DOHH2 (cell line): ENCODE results near the gene CHIC1.
"Not testable (repeated sequence)": the region's sequence is repeated elsewhere in the genome, so short reads cannot be mapped to it uniquely, and the experiment has no call there.

Source experiments
- H3F3A ChIP-seq: fragments of 200-600 bp; sonication (generic), shearing (Covaris generic); 2 replicates; pipeline ENCODE4 v1.6.0; 2016; ENCODE audit warnings: antibody characterized with exemption, mild to moderate bottlenecking; ENCODE audit not compliant: control insufficient read depth, insufficient read depth
- H3K27ac ChIP-seq: fragments of 200-600 bp; sonication (generic); 2 replicates; pipeline ENCODE4 v1.5.1; 2014; ENCODE audit warnings: low read depth, mild to moderate bottlenecking, low read length, moderate library complexity
- H3K27me3 ChIP-seq: fragments of 200-600 bp; sonication (generic); 2 replicates; pipeline ENCODE4 v1.6.1; 2014; ENCODE audit warnings: mild to moderate bottlenecking, low read length, mixed read lengths; ENCODE audit not compliant: control insufficient read depth
- H3K36me3 ChIP-seq: fragments of 200-600 bp; sonication (generic); 2 replicates; pipeline ENCODE4 v1.6.1; 2014; ENCODE audit warnings: mild to moderate bottlenecking, low read length, moderate library complexity, mixed read lengths; ENCODE audit not compliant: control insufficient read depth
- H3K4me1 ChIP-seq: fragments of 200-600 bp; sonication (generic); 2 replicates; pipeline ENCODE4 v1.6.1; 2014; ENCODE audit warnings: mild to moderate bottlenecking, low read length, mixed read lengths; ENCODE audit not compliant: control insufficient read depth
- H3K4me2 ChIP-seq: fragments of 200-600 bp; sonication (generic); 2 replicates; pipeline ENCODE4 v1.6.0; 2014; ENCODE audit warnings: mild to moderate bottlenecking, low read length, moderate library complexity
- H3K4me3 ChIP-seq: fragments of 200-600 bp; sonication (generic); 2 replicates; pipeline ENCODE4 v1.5.1; 2014; ENCODE audit warnings: mild to moderate bottlenecking, low read length, mixed read lengths
- H3K79me2 ChIP-seq: fragments of 200-600 bp; sonication (generic); 2 replicates; pipeline ENCODE4 v1.6.1; 2014; ENCODE audit warnings: mild to moderate bottlenecking, low read length, mixed read lengths; ENCODE audit not compliant: control insufficient read depth
- H3K9me2 ChIP-seq: fragments of 200-600 bp; sonication (generic); replicated peaks from 2 replicates; pipeline ENCODE4 v1.6.1; 2014; ENCODE audit warnings: mild to moderate bottlenecking, low read length, mixed read lengths; ENCODE audit not compliant: control insufficient read depth
- H3K9me3 ChIP-seq: fragments of 200-600 bp; sonication (generic); 2 replicates; pipeline ENCODE4 v1.6.1; 2014; ENCODE audit warnings: antibody characterized with exemption, low read length, mixed read lengths; ENCODE audit not compliant: control insufficient read depth, insufficient read depth
- H4K20me1 ChIP-seq: fragments of 200-600 bp; sonication (generic); 2 replicates; pipeline ENCODE4 v1.6.0; 2014; ENCODE audit warnings: low read depth, mild to moderate bottlenecking, antibody characterized with exemption, low read length, moderate library complexity; ENCODE audit not compliant: control insufficient read depth, insufficient read depth
- CTCF ChIP-seq: fragments of 200-600 bp; sonication (generic); IDR thresholded peaks from one replicate; pipeline ENCODE4 v1.5.1; 2014; ENCODE audit warnings: antibody characterized with exemption, mild to moderate bottlenecking, low read depth, low read length; ENCODE audit not compliant: poor library complexity, severe bottlenecking
- EZH2phosphoT487 ChIP-seq: fragments of 200-600 bp; sonication (generic); IDR thresholded peaks from 2 replicates; pipeline ENCODE4 v1.6.1; 2017; ENCODE audit warnings: borderline replicate concordance, mild to moderate bottlenecking, antibody characterized with exemption, low read length, moderate library complexity, mixed read lengths

Gene CHIC1

GRCh38 chrX:73647212-73647611 lies 84.2 kb downstream of the CHIC1 start:
- Histone ChIP-seq H3K4me2 (no peak overlapping the region), H3K9me3 (no peaks in the 10 kb centered on the region; the same call in 1 of the 2 replicates), H3K36me3 (no peaks in the 10 kb centered on the region), H4K20me1 (no peaks in the 10 kb centered on the region), H3K27ac (no peak overlapping the region), H3K79me2 (no peaks in the 10 kb centered on the region), H3K4me1 (no peaks in the 10 kb centered on the region), H3K4me3 (no peak overlapping the region), H3F3A (no peaks in the 10 kb centered on the region), H3K27me3 (no peaks in the 10 kb centered on the region), H3K9me2 (no peaks in the 10 kb centered on the region)
- TF ChIP-seq CTCF: no peak
- TF ChIP-seq EZH2phosphoT487: no peak

- H3K27ac ChIP-seq: no peak overlapping the region
- H3K9me2 ChIP-seq: no peaks in the 10 kb centered on the region
- no peak for TF ChIP-seq CTCF
- TF ChIP-seq EZH2phosphoT487: no peak
- H3K4me3 ChIP-seq: no peak overlapping the region
- H3F3A ChIP-seq: no peaks in the 10 kb centered on the region
- no peaks in the 10 kb centered on the region for H4K20me1 ChIP-seq
- H3K9me3 ChIP-seq: no peaks in the 10 kb centered on the region; the same call in 1 of the 2 replicates
- no peaks in the 10 kb centered on the region for H3K79me2 ChIP-seq
- H3K27me3 ChIP-seq: no peaks in the 10 kb centered on the region
- no peaks in the 10 kb centered on the region for H3K4me1 ChIP-seq
- H3K36me3 ChIP-seq: no peaks in the 10 kb centered on the region
- H3K4me2 ChIP-seq: no peak overlapping the region
These were observed 84.8 kb downstream of the CHIC1 start for GRCh38 chrX:73647632-73648322.

- H3K4me2 ChIP-seq, H3K9me3 ChIP-seq, H4K20me1 ChIP-seq, H3K27ac ChIP-seq, H3K4me3 ChIP-seq, H3K9me2 ChIP-seq, H3K4me1 ChIP-seq, H3K36me3 ChIP-seq, H3K79me2 ChIP-seq, H3K27me3 ChIP-seq, H3F3A ChIP-seq: not testable (repeated sequence)
These were observed 98.3 kb downstream of the CHIC1 start for GRCh38 chrX:73661322-73661721.

- H3K36me3 ChIP-seq: no peaks in the 10 kb centered on the region
- no peaks in the 10 kb centered on the region for H3K9me3 ChIP-seq
- no peaks in the 10 kb centered on the region for H3K27me3 ChIP-seq
- H3K9me2 ChIP-seq: no peaks in the 10 kb centered on the region
- no peak overlapping the region for H3K27ac ChIP-seq
- no peaks in the 10 kb centered on the region for H3K4me1 ChIP-seq
- H3F3A ChIP-seq: no peaks in the 10 kb centered on the region
- no peak overlapping the region for H3K4me2 ChIP-seq
- TF ChIP-seq CTCF (no peak), EZH2phosphoT487 (no peak)
- no peak overlapping the region for H3K4me3 ChIP-seq
- no peaks in the 10 kb centered on the region for H3K79me2 ChIP-seq
- no peaks in the 10 kb centered on the region for H4K20me1 ChIP-seq
These were observed 105.8 kb downstream of the CHIC1 start for GRCh38 chrX:73668779-73669178.
